ENCODE results near the gene NOB1.
"Not testable (repeated sequence)": the region's sequence is repeated elsewhere in the genome, so short reads cannot be mapped to it uniquely, and the experiment has no call there.

The NOB1 gene

DNA sequence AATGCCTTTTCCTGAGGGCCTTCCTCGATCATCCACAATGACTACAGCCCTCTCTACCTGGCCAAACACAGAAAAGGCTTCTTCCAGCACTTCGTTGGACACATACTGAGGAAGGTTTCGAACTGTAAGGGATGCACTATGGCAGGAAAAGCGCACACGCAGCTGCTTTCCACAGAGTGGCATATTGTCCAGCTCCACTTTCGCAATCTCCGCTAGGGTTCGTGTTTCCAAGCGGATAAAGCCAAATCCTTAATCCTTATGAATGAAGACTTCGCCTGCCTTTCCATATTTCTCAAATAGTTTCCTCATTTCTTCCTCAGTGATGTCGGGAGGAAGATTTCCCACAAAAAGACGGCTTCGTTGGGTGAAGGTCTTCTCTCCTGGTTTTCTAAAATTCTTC is 2.6 kb upstream of the NOB1 start:
- H3K9me3 ChIP-seq (ENCODE audit: control insufficient read depth, insufficient read depth, low read depth, low read length); H3K27me3 ChIP-seq (ENCODE audit: control insufficient read depth, insufficient read depth, low read length); H3K4me3 ChIP-seq (ENCODE audit: low read depth, low read length); H3K27ac ChIP-seq (ENCODE audit: low read depth, low read length); H3K4me1 ChIP-seq (ENCODE audit: control insufficient read depth, insufficient read depth, low read length); H3K9ac ChIP-seq (ENCODE audit: low read length): not testable (repeated sequence)
- H3K36me3 ChIP-seq (ENCODE audit: control insufficient read depth, insufficient read depth, low read length), result peaks cover 11% of the 10 kb centered on the region

DNA sequence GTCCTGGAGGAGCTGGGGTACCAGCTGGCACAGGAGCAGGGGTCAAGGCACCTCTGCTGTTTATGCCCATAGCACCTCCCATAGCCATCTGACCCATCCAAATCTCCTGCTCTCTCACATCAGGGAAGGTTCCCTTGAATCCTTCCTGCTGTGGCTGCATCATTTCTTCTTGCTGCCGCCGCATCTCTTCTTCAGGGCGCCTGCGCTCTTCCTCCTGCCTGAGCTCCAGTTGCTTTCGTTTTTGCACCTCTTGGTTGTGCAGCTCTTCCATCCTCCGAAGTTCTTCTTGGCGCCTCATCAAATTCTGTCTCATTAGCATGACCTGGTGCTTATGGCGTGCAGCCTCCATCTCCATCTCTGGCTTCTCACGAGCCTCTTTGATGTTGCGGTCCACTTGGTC is 2.0 kb upstream of the NOB1 start:
- Histone ChIP-seq H3K27ac (ENCODE audit: low read depth, low read length) (no peak overlapping the region), H3K4me3 (ENCODE audit: low read depth, low read length) (no peak overlapping the region), H3K4me1 (ENCODE audit: control insufficient read depth, insufficient read depth, low read length) (no peaks in the 10 kb centered on the region)

DNA sequence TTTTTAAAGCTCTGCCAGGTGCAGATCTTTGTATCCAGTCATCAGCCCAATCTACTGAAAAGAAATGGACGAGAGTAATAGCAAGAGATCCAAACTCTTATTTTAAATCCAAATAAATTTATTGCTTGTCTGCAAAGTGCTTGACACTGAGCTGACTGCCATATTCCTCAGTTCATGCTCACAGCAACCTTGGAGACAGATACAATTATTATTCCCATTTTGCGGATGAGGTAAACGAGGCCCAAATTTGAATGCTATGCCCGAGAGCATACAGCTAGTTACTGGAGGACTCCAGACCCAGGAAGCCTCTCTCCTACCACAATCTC is 620 bp downstream of the NOB1 start:
- Histone ChIP-seq H3K4me3 (ENCODE audit: low read depth, low read length) (peak overlapping the region; percentile 97), H3K9me3 (ENCODE audit: control insufficient read depth, insufficient read depth, low read depth, low read length) (no peaks in the 10 kb centered on the region), H3K27me3 (ENCODE audit: control insufficient read depth, insufficient read depth, low read length) (no peaks in the 10 kb centered on the region), H3K9ac (ENCODE audit: low read length) (peak overlapping the region; percentile 96), H3K36me3 (ENCODE audit: control insufficient read depth, insufficient read depth, low read length) (peaks cover 39% of the 10 kb centered on the region), H3K4me1 (ENCODE audit: control insufficient read depth, insufficient read depth, low read length) (no peaks in the 10 kb centered on the region), H3K27ac (ENCODE audit: low read depth, low read length) (peak overlapping the region; percentile 89)

More for the DNA sequence above, 2.0 kb upstream of the NOB1 start:
- Histone ChIP-seq H3K9ac (ENCODE audit: low read length) (no peak overlapping the region), H3K36me3 (ENCODE audit: control insufficient read depth, insufficient read depth, low read length) (peaks cover 17% of the 10 kb centered on the region), H3K27me3 (ENCODE audit: control insufficient read depth, insufficient read depth, low read length) (no peaks in the 10 kb centered on the region), H3K9me3 (ENCODE audit: control insufficient read depth, insufficient read depth, low read depth, low read length) (no peaks in the 10 kb centered on the region)

DNA sequence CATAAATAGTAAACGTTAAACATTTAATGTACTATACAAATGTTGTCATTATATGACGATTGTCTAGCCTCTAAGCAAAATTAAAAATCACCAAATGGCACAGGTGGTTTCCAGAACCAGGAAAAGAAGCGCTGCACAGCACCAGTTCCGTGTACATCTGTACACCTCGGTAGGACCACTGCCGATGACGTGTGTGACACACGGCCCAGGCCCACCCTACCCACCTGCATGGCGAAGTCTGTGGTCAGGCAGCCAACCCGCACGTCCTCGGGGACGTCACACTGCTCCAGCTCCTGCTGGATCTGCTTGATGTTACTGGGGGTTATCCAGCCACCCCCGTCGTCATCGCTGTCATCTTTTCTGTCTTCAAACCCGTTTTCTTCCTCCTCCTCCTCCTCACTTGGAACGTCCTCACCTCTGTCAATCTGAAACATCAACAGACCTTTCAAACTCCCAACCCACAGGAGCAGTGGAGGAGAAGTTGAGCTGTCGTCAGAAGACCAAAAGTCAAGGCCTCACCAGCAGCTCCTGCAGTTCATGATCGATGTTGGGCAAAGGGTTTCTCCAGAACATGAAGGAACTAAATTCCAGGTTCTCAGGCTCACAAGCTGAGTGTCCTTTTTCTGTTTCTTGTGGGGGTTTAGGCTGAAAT is 5.9 kb downstream of the NOB1 start:
- peaks cover 89% of the 10 kb centered on the region for H3K36me3 ChIP-seq (ENCODE audit: control insufficient read depth, insufficient read depth, low read length)

DNA sequence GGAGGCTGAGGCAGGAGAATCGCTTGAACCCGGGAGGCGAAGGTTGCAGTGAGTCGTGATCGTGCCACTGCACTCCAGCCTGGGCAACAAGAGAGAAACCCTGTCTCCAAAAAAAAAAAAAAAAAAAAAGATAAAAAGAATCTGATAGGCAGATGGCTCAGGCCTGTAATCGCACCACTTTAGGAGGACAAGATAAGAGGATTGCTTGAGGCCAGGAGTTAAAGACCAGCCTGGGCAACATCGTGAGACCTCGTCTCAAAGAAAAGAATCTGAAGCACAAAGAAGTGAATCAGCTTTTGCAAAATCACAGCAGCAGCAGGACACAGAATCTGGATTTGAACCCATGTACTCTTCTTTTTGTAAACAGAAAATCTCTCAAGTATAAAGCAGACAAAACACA is 7.6 kb downstream of the NOB1 start:
- H3K9me3 ChIP-seq (ENCODE audit: control insufficient read depth, insufficient read depth, low read depth, low read length), result no peaks in the 10 kb centered on the region
- no peaks in the 10 kb centered on the region for H3K27me3 ChIP-seq (ENCODE audit: control insufficient read depth, insufficient read depth, low read length)
- H3K27ac ChIP-seq (ENCODE audit: low read depth, low read length), result no peak overlapping the region
- no peaks in the 10 kb centered on the region for H3K4me1 ChIP-seq (ENCODE audit: control insufficient read depth, insufficient read depth, low read length)
- peaks cover 96% of the 10 kb centered on the region for H3K36me3 ChIP-seq (ENCODE audit: control insufficient read depth, insufficient read depth, low read length)
- no peak overlapping the region for H3K9ac ChIP-seq (ENCODE audit: low read length)
- H3K4me3 ChIP-seq (ENCODE audit: low read depth, low read length), result no peak overlapping the region

More for the DNA sequence above, 5.9 kb downstream of the NOB1 start:
- H3K9ac ChIP-seq (ENCODE audit: low read length), result no peak overlapping the region
- no peaks in the 10 kb centered on the region for H3K4me1 ChIP-seq (ENCODE audit: control insufficient read depth, insufficient read depth, low read length)
- H3K4me3 ChIP-seq (ENCODE audit: low read depth, low read length), result no peak overlapping the region
- no peaks in the 10 kb centered on the region for H3K27me3 ChIP-seq (ENCODE audit: control insufficient read depth, insufficient read depth, low read length)
- no peaks in the 10 kb centered on the region for H3K9me3 ChIP-seq (ENCODE audit: control insufficient read depth, insufficient read depth, low read depth, low read length)
- H3K27ac ChIP-seq (ENCODE audit: low read depth, low read length), result no peak overlapping the region

DNA sequence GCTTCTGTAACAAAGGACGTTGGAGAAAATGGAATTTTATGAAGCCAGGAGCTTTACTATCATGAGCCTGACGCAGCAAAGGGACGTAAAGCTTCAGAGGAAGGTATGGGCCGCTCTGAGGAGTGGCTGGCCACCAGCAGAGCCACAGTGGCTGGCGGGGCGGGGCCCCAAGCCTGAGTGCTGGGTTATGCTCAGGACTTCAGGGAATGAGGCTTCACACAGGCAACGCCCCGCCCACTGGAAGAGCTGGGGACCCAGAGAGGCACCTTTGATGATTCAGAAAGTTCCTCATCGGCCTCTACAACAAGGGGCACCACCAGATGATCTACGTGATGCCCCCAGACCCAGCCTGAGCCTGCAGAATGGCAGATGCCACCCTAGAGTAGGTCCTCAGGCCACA is 8.8 kb downstream of the NOB1 start:
- H3K27me3 ChIP-seq (ENCODE audit: control insufficient read depth, insufficient read depth, low read length), result no peaks in the 10 kb centered on the region
- H3K36me3 ChIP-seq (ENCODE audit: control insufficient read depth, insufficient read depth, low read length), result peaks cover 97% of the 10 kb centered on the region
- no peak overlapping the region for H3K27ac ChIP-seq (ENCODE audit: low read depth, low read length)
- H3K4me3 ChIP-seq (ENCODE audit: low read depth, low read length), result no peak overlapping the region
- H3K4me1 ChIP-seq (ENCODE audit: control insufficient read depth, insufficient read depth, low read length), result no peaks in the 10 kb centered on the region
- no peaks in the 10 kb centered on the region for H3K9me3 ChIP-seq (ENCODE audit: control insufficient read depth, insufficient read depth, low read depth, low read length)
- H3K9ac ChIP-seq (ENCODE audit: low read length), result no peak overlapping the region

DNA sequence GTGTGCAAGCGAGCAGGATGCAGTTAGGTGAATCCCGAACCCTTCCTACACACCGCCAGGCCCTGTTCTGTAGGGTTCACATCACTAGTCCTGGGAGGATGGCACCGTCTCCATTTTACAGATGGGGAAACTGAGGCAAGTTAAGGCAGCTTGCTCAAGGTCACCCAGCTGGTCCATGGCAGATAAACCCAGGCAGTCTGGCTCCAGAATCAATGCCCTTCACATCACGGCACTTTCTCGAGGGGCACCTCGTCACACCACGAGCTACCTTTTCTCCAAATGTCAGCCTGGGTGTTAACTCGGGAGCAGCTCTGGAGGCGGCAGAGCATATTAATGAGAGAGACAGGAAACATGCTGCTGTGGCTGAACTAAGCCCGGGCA is 9.5 kb downstream of the NOB1 start:
- Histone ChIP-seq H3K9me3 (ENCODE audit: control insufficient read depth, insufficient read depth, low read depth, low read length) (no peaks in the 10 kb centered on the region), H3K27me3 (ENCODE audit: control insufficient read depth, insufficient read depth, low read length) (no peaks in the 10 kb centered on the region), H3K36me3 (ENCODE audit: control insufficient read depth, insufficient read depth, low read length) (peaks cover 94% of the 10 kb centered on the region), H3K4me1 (ENCODE audit: control insufficient read depth, insufficient read depth, low read length) (no peaks in the 10 kb centered on the region), H3K9ac (ENCODE audit: low read length) (no peak overlapping the region), H3K27ac (ENCODE audit: low read depth, low read length) (no peak overlapping the region), H3K4me3 (ENCODE audit: low read depth, low read length) (no peak overlapping the region)

DNA sequence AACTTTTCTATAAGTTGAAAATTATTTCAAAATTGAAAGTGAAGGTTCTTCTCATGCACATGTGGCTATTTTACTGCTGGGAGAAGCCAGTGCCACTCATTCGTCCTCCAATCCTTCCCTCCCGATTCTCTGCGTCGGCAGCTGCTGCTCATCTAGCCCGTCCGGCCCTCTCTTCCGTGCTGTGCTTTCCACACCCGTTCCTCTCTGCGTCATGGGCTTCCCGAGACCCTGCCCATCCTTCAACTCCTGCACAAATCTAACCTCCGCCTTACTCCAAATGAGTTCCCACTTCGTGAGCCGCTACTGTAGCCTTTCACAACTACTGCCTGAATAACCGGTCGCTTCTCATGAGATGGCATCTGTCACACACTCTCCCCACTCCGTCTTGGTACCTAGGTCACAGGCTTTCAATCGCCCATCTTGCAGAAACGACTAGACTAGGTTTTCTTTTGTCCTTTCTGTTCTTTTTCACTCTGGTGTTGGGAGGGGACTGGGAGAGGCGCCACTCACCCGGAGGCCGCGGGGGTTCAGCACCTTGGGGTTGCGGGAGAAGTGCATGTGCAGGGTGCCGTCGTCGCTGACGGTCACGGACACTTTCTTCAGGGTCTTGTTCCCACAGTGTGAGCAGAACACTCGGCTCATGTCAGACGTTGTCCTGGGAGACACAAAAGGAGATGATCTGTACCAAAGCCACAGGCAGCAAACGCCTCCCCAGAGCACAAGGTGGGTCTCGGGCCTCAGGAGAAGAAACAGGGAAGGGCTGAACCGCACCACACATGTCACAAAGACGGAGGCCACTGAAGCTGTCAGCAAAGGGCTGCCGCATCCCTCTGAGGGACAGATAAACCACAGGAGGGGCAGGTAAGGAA is 10.1 kb downstream of the NOB1 start:
- Histone ChIP-seq H3K4me1 (ENCODE audit: control insufficient read depth, insufficient read depth, low read length) (no peaks in the 10 kb centered on the region), H3K27ac (ENCODE audit: low read depth, low read length) (no peak overlapping the region), H3K4me3 (ENCODE audit: low read depth, low read length) (no peak overlapping the region), H3K9ac (ENCODE audit: low read length) (no peak overlapping the region), H3K27me3 (ENCODE audit: control insufficient read depth, insufficient read depth, low read length) (no peaks in the 10 kb centered on the region), H3K36me3 (ENCODE audit: control insufficient read depth, insufficient read depth, low read length) (peaks cover 95% of the 10 kb centered on the region), H3K9me3 (ENCODE audit: control insufficient read depth, insufficient read depth, low read depth, low read length) (no peaks in the 10 kb centered on the region)

DNA sequence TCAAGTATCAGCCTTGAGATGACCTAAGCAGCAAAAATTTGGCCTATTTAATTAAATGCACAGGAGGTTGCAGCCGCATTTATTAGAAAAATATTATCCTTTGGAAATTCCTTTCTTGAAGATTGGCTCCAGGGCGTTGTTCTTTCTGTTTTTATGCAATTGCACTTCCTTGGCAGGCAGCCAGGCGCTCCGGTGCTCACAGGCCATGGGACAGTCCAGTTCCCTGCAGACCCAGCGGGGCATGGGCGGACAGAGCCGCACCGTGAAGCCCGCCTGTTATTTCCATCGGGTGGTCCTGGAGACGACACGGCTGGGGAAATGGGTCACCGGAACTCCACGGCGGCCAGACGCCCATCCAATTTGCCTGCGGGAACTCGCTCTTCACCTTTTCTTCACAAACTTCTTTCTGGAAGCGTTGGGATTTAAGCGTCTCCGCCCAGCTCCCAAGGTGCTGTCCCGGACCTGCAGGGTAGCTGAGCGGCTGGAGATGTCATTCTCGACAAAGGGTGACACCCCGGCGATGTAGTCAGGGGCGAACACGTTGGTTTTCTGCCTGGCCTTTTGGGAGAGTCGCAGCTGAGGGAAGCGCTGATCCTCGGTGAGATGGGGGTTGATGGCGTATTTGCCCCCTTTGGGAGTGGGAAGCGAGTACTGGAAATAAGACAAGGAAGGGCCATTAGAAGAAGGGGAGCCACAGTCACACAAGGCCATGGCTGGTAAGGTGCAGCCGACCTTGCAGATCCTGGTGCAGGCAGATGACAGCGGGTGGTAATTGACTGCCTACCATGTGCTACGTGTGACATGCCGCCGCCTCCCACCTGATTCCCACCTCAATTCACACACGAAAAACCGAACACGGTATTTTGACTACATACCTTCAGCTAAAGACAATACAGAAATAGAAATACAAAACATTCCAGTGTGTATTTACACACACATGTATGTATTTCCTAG is 12.5 kb downstream of the NOB1 start:
- Histone ChIP-seq H3K9ac (ENCODE audit: low read length) (no peak overlapping the region), H3K4me3 (ENCODE audit: low read depth, low read length) (no peak overlapping the region), H3K27me3 (ENCODE audit: control insufficient read depth, insufficient read depth, low read length) (no peaks in the 10 kb centered on the region), H3K9me3 (ENCODE audit: control insufficient read depth, insufficient read depth, low read depth, low read length) (no peaks in the 10 kb centered on the region), H3K36me3 (ENCODE audit: control insufficient read depth, insufficient read depth, low read length) (peaks cover 77% of the 10 kb centered on the region), H3K27ac (ENCODE audit: low read depth, low read length) (no peak overlapping the region), H3K4me1 (ENCODE audit: control insufficient read depth, insufficient read depth, low read length) (no peaks in the 10 kb centered on the region)

DNA sequence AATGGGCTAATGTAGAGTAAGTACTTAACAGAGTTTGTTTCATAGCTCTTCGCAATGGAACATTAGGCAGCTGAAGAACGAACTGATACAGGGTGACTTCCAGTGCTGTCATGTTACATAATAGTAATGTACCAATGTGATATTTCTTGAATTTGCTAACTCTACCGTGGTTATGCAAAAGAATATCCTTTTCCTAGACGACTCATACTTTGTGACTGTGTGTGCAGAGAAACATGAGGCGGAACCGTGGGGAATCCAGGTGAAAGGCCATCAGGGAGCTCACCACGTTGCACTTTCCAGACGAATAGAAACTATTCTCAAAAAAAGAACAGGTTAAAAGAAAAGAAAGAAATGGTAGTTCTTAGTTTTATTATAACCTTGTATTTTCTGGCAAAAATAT is 13.2 kb downstream of the NOB1 start:
- H3K9me3 ChIP-seq (ENCODE audit: control insufficient read depth, insufficient read depth, low read depth, low read length), result no peaks in the 10 kb centered on the region

DNA sequence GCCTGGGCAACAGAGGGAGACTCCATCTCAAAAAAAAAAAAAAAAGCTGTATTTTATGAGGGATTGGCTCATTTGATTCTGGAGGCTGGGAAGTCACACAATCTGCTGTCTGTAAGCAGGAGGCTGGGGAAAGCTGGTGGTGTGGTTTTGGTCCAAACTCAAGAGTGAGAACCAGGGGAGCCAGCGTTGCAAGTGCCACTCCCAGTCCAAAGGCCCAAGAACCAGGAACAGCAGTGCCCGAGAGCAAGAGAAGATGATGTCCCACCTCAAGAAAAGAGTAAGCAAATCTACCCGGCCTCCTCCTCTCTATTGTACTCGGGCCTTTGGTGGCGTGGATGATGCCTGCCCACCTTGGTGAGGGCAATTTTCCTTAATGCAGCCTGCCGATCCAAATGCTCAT is 22.6 kb downstream of the NOB1 start:
- Histone ChIP-seq H3K27ac (ENCODE audit: low read depth, low read length) (no peak overlapping the region), H3K36me3 (ENCODE audit: control insufficient read depth, insufficient read depth, low read length) (no peaks in the 10 kb centered on the region), H3K27me3 (ENCODE audit: control insufficient read depth, insufficient read depth, low read length) (no peaks in the 10 kb centered on the region), H3K4me3 (ENCODE audit: low read depth, low read length) (no peak overlapping the region), H3K9ac (ENCODE audit: low read length) (no peak overlapping the region), H3K9me3 (ENCODE audit: control insufficient read depth, insufficient read depth, low read depth, low read length) (no peaks in the 10 kb centered on the region), H3K4me1 (ENCODE audit: control insufficient read depth, insufficient read depth, low read length) (peaks cover 12% of the 10 kb centered on the region; the same call in 1 of the 2 replicates)

More for the DNA sequence above, 13.2 kb downstream of the NOB1 start:
- H3K36me3 ChIP-seq (ENCODE audit: control insufficient read depth, insufficient read depth, low read length), result peaks cover 70% of the 10 kb centered on the region
- H3K27ac ChIP-seq (ENCODE audit: low read depth, low read length), result no peak overlapping the region
- no peak overlapping the region for H3K4me3 ChIP-seq (ENCODE audit: low read depth, low read length)
- H3K9ac ChIP-seq (ENCODE audit: low read length), result no peak overlapping the region
- H3K4me1 ChIP-seq (ENCODE audit: control insufficient read depth, insufficient read depth, low read length), result no peaks in the 10 kb centered on the region
- H3K27me3 ChIP-seq (ENCODE audit: control insufficient read depth, insufficient read depth, low read length), result no peaks in the 10 kb centered on the region

Data from HUES6 (cell line).